ENCODE results near the gene TLCD4. TPM values are rescaled to one million over a fixed set of nuclear protein-coding genes. Genes with fewer than 3 reads are reported as not detected.

The TLCD4 gene
- total and polyA plus RNA-seq, 2 of the 13 experiments (the other 11 are each of a cell fraction or from before 2014, with no cell fraction given) = 4.7 to 14.5 TPM

DNA sequence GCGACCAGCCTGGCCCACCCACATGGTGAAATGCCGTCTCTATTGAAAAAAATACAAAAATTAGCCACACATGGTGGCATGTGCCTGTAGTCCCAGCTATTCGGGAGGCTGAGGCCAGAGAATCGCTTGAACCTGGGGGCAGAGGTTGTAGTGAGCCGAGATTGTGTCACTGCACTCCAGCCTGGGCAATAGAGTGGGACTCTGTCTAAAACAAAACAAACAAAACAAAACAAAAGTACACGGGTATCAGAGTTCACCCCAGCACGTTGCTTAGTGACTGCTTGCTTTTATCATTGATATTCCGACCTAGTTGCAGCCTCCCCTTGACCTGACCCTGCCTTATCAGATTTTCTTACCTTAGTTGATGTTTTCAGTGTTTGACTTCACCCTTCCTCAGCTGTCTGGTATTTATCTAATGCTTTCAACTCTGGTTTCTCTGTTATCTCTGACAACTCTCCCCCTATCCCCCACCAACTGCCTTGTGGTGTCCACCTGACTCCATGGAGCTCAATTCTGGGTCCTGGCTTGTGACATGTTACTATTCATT, 5.1 kb downstream of the TLCD4 start (continued):
- TF ChIP-seq, protein P1, sequence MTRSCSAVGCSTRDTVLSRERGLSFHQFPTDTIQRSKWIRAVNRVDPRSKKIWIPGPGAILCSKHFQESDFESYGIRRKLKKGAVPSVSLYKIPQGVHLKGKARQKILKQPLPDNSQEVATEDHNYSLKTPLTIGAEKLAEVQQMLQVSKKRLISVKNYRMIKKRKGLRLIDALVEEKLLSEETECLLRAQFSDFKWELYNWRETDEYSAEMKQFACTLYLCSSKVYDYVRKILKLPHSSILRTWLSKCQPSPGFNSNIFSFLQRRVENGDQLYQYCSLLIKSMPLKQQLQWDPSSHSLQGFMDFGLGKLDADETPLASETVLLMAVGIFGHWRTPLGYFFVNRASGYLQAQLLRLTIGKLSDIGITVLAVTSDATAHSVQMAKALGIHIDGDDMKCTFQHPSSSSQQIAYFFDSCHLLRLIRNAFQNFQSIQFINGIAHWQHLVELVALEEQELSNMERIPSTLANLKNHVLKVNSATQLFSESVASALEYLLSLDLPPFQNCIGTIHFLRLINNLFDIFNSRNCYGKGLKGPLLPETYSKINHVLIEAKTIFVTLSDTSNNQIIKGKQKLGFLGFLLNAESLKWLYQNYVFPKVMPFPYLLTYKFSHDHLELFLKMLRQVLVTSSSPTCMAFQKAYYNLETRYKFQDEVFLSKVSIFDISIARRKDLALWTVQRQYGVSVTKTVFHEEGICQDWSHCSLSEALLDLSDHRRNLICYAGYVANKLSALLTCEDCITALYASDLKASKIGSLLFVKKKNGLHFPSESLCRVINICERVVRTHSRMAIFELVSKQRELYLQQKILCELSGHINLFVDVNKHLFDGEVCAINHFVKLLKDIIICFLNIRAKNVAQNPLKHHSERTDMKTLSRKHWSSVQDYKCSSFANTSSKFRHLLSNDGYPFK (CRISPR knock-in tag; IDR thresholded peaks at IDR 0.05; ENCODE audit: borderline replicate concordance) = no peak
- TF ChIP-seq NR3C1 (CRISPR knock-in tag; IDR thresholded peaks at IDR 0.05) (no peak), ZFY (CRISPR knock-in tag; IDR thresholded peaks at IDR 0.05) (0 out of 2 replicates have a peak, but pooled peaks have one; percentile 23), ZNF766 (CRISPR knock-in tag; IDR thresholded peaks at IDR 0.05; ENCODE audit: borderline replicate concordance) (no peak), SP5 (CRISPR knock-in tag; IDR thresholded peaks at IDR 0.05; ENCODE audit: borderline replicate concordance, low read depth) (peak; percentile 83), FOSL1 (CRISPR knock-in tag; IDR thresholded peaks at IDR 0.05; ENCODE audit: borderline replicate concordance) (no peak; the same call in 1 of the 2 replicates), ADNP (CRISPR knock-in tag; IDR thresholded peaks at IDR 0.05) (peak; percentile 70; the same call in 1 of the 2 replicates), SOX5 (CRISPR knock-in tag; IDR thresholded peaks at IDR 0.05; ENCODE audit: borderline replicate concordance) (peak; percentile 97), ZNF256 (CRISPR knock-in tag; conservative IDR thresholded peaks at IDR 0.05) (0 out of 2 replicates have a peak, but pooled peaks have one; percentile 51), AHR (CRISPR knock-in tag; IDR thresholded peaks at IDR 0.05) (peak; percentile 29; the same call in 1 of the 2 replicates), MIER2 (CRISPR knock-in tag; IDR thresholded peaks at IDR 0.05) (0 out of 2 replicates have a peak, but pooled peaks have one; percentile 77), ZNF772 (CRISPR knock-in tag; IDR thresholded peaks at IDR 0.05) (no peak; the same call in 1 of the 2 replicates), ZBTB7B (CRISPR knock-in tag; IDR thresholded peaks at IDR 0.05) (peak; percentile 86; the same call in 1 of the 2 replicates), FOXC1 (CRISPR knock-in tag; IDR thresholded peaks at IDR 0.05; ENCODE audit: borderline replicate concordance) (no peak)
- TF ChIP-seq, protein P2, sequence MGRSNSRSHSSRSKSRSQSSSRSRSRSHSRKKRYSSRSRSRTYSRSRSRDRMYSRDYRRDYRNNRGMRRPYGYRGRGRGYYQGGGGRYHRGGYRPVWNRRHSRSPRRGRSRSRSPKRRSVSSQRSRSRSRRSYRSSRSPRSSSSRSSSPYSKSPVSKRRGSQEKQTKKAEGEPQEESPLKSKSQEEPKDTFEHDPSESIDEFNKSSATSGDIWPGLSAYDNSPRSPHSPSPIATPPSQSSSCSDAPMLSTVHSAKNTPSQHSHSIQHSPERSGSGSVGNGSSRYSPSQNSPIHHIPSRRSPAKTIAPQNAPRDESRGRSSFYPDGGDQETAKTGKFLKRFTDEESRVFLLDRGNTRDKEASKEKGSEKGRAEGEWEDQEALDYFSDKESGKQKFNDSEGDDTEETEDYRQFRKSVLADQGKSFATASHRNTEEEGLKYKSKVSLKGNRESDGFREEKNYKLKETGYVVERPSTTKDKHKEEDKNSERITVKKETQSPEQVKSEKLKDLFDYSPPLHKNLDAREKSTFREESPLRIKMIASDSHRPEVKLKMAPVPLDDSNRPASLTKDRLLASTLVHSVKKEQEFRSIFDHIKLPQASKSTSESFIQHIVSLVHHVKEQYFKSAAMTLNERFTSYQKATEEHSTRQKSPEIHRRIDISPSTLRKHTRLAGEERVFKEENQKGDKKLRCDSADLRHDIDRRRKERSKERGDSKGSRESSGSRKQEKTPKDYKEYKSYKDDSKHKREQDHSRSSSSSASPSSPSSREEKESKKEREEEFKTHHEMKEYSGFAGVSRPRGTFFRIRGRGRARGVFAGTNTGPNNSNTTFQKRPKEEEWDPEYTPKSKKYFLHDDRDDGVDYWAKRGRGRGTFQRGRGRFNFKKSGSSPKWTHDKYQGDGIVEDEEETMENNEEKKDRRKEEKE (IDR thresholded peaks at IDR 0.05) = no peak
- TF ChIP-seq, protein P3, sequence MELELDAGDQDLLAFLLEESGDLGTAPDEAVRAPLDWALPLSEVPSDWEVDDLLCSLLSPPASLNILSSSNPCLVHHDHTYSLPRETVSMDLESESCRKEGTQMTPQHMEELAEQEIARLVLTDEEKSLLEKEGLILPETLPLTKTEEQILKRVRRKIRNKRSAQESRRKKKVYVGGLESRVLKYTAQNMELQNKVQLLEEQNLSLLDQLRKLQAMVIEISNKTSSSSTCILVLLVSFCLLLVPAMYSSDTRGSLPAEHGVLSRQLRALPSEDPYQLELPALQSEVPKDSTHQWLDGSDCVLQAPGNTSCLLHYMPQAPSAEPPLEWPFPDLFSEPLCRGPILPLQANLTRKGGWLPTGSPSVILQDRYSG (CRISPR knock-in tag; IDR thresholded peaks at IDR 0.05) = no peak
- TF ChIP-seq, protein P4, sequence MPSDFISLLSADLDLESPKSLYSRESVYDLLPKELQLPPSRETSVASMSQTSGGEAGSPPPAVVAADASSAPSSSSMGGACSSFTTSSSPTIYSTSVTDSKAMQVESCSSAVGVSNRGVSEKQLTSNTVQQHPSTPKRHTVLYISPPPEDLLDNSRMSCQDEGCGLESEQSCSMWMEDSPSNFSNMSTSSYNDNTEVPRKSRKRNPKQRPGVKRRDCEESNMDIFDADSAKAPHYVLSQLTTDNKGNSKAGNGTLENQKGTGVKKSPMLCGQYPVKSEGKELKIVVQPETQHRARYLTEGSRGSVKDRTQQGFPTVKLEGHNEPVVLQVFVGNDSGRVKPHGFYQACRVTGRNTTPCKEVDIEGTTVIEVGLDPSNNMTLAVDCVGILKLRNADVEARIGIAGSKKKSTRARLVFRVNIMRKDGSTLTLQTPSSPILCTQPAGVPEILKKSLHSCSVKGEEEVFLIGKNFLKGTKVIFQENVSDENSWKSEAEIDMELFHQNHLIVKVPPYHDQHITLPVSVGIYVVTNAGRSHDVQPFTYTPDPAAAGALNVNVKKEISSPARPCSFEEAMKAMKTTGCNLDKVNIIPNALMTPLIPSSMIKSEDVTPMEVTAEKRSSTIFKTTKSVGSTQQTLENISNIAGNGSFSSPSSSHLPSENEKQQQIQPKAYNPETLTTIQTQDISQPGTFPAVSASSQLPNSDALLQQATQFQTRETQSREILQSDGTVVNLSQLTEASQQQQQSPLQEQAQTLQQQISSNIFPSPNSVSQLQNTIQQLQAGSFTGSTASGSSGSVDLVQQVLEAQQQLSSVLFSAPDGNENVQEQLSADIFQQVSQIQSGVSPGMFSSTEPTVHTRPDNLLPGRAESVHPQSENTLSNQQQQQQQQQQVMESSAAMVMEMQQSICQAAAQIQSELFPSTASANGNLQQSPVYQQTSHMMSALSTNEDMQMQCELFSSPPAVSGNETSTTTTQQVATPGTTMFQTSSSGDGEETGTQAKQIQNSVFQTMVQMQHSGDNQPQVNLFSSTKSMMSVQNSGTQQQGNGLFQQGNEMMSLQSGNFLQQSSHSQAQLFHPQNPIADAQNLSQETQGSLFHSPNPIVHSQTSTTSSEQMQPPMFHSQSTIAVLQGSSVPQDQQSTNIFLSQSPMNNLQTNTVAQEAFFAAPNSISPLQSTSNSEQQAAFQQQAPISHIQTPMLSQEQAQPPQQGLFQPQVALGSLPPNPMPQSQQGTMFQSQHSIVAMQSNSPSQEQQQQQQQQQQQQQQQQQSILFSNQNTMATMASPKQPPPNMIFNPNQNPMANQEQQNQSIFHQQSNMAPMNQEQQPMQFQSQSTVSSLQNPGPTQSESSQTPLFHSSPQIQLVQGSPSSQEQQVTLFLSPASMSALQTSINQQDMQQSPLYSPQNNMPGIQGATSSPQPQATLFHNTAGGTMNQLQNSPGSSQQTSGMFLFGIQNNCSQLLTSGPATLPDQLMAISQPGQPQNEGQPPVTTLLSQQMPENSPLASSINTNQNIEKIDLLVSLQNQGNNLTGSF (CRISPR knock-in tag; IDR thresholded peaks at IDR 0.05) = no peak
- TF ChIP-seq, protein P5, sequence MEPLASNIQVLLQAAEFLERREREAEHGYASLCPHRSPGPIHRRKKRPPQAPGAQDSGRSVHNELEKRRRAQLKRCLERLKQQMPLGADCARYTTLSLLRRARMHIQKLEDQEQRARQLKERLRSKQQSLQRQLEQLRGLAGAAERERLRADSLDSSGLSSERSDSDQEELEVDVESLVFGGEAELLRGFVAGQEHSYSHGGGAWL (CRISPR knock-in tag; IDR thresholded peaks at IDR 0.05) = no peak
